Islet precursor cell (in vitro differentiated cells): Measurements from ENCODE around the gene CEP112.

Experiments
- DNase-seq: peaks from one replicate; pipeline ENCODE4 v3.0.0-alpha.2; 2018

The CEP112 gene

DNA sequence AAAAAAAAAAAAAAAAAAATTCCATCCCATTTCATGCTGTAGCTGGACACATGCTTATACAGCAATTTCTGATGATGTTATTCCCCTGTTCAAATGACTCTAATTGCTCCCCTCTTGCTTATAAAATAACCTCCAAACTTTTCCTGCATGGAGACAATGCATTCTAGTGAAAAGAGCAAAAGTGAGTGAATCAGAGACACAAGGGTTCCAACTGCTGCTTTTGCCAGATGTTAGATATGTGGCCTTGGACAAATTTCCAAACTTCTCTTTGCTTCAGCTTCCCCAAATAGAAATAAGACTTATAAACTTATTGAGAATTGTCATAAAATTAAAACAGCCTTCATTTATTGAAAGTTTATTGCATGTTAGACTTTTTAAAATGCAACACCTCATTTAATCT is 565.5 kb downstream of the CEP112 start:
- DNase-seq: peak; percentile 2

- no peak for DNase-seq
Measured at GRCh38 chr17:65618516-65618915, 573.4 kb downstream of the CEP112 start.

GRCh38 chr17:65617496-65617895 is 574.4 kb downstream of the CEP112 start:
- peak; percentile 17 for DNase-seq

- DNase-seq: no peak
Measured at GRCh38 chr17:65609749-65610148, 582.2 kb downstream of the CEP112 start.

GRCh38 chr17:65609286-65609685 is 582.6 kb downstream of the CEP112 start:
- DNase-seq: no peak

DNA sequence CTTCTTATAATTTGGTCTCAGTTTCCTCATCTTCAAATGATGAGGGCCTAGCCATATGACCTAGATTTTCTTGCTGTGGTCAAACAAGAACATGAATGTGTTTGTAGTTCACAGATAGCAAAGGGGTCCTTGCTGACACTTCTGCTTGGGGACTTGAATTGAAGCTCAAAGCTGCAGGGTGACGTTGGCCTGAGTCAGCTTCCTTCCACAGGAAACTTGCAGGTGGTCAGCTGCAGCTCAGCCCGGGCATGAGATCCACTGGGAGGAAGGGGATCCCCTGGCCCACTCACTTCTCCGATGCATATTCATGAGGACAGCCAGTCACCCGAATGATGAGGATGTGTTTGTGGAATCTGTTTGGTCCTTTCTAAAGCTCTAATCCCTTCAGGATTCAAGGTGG is 587.9 kb downstream of the CEP112 start:
- DNase-seq: no peak

GRCh38 chr17:65601881-65602280 is 590.1 kb downstream of the CEP112 start:
- DNase-seq: no peak

GRCh38 chr17:65601145-65601544 is 590.8 kb downstream of the CEP112 start:
- DNase-seq: no peak

- no peak for DNase-seq
Measured at GRCh38 chr17:65600518-65600917, 591.4 kb downstream of the CEP112 start.

GRCh38 chr17:65599650-65600049 is 592.3 kb downstream of the CEP112 start:
- no peak for DNase-seq

DNA sequence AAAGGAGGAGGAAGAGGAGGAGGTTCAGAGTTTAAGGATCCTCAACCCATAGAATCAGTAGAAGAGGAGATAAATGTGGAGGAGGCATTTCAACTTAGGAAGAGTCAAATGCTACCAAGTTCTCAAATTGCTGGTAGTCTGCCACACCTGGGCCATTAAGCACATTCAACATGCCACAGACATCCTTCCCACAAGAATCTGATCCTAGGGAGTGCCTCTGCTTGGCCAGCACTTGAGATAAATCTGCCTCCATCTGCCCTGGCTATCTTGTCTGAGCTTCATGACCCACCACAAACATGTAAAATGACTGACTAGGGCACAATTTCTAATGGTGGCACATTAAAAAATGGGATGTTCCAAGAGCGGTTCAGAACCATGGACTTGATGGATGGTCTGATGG is 593.2 kb downstream of the CEP112 start:
- DNase-seq: no peak

- DNase-seq: no peak
Measured at GRCh38 chr17:65595071-65595656, 596.8 kb downstream of the CEP112 start.

DNA sequence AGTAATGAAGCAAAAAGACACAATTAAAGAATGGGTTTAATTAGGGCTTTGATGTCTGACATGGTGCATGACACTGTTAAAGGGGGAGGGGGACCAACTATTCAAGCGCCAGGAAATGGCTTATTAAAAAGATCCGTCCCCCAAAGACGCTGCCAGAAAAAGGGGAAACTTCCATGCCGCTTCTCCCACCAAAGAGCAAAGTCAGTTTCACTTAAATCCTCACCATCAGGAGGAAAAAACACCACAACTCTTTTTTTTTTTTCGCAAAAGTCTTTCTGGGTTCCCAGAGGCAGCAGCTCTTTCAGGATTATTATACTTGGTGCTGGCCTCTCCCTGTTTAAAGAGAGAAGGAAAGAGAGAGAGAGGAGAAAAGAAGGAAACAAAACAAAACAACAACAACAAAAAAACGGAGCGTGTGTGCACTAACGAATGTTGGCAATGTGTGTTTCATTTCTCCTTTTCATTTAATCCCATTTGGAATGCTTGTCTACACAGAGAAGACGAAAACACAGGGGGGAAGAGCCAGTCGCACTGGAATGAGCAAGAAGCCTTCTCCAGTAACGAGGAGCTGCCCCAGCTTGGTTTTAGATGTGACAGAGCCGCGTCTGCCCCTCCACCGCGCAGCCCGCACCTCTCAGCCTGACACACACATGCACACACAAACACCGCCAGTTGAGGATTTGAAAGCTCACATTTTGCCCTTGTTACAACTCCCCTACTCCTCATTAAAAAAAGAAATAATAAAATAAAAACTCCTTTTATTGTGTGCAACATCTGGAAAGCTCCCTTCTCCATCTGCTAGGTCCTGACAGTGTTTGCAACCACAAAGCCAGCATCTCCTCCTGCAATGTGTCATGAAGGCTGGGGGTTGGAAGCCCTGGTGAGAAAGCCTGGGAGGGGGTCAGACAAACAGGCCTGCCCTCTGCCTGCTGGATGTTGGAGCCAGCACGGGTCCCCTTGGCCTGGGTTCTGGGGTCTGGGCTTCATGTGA is 597.8 kb downstream of the CEP112 start:
- peak; percentile 80 for DNase-seq

DNA sequence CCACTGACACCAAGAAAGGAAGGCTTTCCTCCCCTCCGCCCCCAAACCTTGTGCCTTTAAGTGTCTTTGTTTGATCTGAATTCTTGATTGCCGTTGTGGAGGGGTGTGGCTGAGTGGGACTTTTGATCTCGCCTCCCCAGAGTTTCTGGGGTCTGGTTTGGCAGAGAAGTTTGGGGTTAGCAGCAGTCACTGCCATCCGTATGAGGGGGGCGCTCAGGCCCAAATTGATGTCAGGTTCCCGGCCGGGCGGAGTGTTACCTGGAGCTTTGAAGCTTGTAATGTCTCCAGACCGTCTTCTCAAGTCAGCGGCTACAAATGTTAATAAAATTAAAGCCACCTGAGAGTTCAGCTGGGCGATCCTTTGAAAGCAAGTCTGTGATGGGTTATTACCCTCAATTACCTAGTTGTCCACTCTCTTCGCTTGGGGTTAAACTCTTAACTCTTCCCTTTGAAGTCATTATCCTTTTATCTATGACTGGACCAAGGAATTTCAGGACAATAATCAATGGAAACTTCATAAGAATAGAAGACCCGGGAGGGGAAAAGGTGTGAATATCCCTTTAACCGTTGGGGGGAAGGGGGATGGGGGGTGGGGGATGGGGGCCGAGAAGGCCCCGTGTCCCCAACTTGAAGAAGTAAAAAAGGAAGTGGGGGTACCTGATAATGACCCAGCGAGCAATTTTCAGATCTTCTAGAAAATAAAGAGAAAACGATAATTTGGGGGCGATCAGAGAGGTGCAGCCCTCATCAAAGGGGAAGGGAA is 598.7 kb downstream of the CEP112 start:
- peak; percentile 77 for DNase-seq

DNA sequence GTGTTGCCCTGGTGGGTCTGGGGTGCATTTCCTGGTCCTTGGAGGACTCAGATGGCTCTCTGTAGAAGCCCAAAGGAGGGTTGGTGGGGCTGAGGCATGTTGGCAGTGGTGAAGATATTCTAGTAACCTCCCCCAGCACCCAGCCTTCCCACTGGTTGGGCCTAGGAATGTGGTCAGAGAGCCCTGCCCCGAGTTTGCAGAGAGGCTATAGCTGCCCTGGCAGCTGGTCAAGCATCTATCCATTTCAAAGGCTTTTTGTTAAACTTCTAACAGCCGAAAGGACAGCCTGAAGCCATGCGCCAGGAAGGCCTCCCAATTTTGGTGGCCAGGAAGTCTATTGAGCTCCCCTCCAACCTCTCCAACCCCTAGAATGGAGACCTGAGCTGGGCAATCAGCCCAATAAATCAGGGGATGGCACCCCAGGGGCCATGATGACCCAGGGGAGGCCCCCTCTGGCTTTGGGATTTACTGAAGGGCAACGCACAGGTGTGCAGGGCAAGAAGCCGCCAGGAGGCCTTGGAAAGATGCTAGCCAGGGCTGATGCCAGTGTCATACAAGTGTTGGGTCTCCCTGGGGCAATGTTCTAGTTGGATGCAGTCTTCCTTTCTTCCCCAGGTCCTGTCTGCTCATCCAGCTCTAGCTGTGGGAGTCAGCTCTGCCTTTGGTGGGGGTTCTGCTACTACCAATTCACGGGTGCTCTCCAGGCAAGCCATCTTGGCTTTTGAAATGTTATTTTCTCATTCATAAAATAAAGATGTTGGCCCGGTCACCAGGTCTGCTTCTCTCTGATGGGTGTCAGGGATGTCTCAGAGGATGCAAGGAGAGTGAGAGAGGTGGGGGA is 599.6 kb downstream of the CEP112 start:
- DNase-seq: no peak

DNA sequence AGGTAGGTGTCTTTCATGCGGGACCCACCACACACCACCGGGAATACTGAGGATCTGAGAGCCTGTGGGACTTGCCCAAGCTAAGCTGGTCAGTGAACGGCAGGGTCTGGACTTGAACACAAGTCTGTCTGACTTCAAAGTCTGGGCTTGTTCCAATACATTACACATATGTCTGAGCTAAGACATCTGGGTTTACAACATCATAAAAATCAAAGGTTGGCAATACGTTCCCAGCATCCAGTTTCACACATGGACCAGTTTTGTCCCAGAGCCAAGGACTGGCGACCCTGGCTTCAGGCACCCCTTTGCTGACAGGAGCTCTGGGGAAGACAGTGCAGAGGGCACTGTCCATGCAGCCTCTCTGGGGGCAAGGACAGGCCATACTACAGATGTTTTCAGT is 602.6 kb downstream of the CEP112 start:
- no peak for DNase-seq

- peak; percentile 68 for DNase-seq
Measured at GRCh38 chr17:65588181-65588808, 603.6 kb downstream of the CEP112 start.

- no peak for DNase-seq
Measured at GRCh38 chr17:65587534-65588180, 604.3 kb downstream of the CEP112 start.

DNA sequence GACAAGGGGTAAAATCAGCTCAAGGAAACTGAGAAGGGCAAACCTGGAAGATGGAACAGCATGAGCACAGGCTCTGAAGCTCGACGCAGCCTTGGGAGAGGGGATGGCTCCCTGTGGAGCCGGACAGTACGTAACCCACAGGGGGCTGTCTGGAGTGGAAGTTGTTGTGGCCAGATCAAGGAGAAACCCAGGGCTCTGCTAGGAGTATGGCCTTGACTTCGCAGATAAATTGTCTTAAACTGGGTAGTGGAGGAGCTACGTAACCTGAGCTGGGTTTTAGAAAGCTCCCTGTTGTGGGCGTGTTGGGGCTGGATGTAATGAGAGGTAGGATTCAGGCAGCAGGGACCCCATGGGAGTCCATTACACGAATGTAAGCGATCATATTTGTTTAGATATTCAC is 605.0 kb downstream of the CEP112 start:
- DNase-seq: no peak
